Measurements from ENCODE around the gene BMPR1A.

BMPR1A gene

GRCh38 chr10:86872757-86873156 is 116.3 kb downstream of the BMPR1A start:
- Histone ChIP-seq H3K9me2 (replicated peaks; ENCODE audit: low read depth, low read length) (no peaks in the 10 kb centered on the region), H3K4me2 (ENCODE audit: low read depth, low read length, poor library complexity, severe bottlenecking) (no peak overlapping the region), H4K20me1 (ENCODE audit: insufficient read depth, low read length, poor library complexity, severe bottlenecking) (no peaks in the 10 kb centered on the region), H3K4me1 (ENCODE audit: insufficient read depth, low read length, poor library complexity, severe bottlenecking) (peaks cover 21% of the 10 kb centered on the region), H3K79me2 (ENCODE audit: insufficient read depth, low read length) (no peaks in the 10 kb centered on the region), H3F3A (ENCODE audit: low read depth) (no peaks in the 10 kb centered on the region), H2AFZ (ENCODE audit: low read length) (no peak overlapping the region), H3K36me3 (ENCODE audit: insufficient read depth, low read length) (no peaks in the 10 kb centered on the region), H3K9ac (ENCODE audit: low read depth, low read length, poor library complexity, severe bottlenecking) (no peak overlapping the region), H3K4me3 (ENCODE audit: low read length, poor library complexity, severe bottlenecking) (no peak overlapping the region), H3K27me3 (ENCODE audit: insufficient read depth, low read length, poor library complexity, severe bottlenecking) (no peaks in the 10 kb centered on the region), H3K9me3 (ENCODE audit: insufficient read depth, low read depth, low read length) (no peaks in the 10 kb centered on the region)
- TF ChIP-seq EZH2phosphoT487 (IDR thresholded peaks at IDR 0.05; ENCODE audit: borderline replicate concordance), result no peak
- TF ChIP-seq, protein P1, sequence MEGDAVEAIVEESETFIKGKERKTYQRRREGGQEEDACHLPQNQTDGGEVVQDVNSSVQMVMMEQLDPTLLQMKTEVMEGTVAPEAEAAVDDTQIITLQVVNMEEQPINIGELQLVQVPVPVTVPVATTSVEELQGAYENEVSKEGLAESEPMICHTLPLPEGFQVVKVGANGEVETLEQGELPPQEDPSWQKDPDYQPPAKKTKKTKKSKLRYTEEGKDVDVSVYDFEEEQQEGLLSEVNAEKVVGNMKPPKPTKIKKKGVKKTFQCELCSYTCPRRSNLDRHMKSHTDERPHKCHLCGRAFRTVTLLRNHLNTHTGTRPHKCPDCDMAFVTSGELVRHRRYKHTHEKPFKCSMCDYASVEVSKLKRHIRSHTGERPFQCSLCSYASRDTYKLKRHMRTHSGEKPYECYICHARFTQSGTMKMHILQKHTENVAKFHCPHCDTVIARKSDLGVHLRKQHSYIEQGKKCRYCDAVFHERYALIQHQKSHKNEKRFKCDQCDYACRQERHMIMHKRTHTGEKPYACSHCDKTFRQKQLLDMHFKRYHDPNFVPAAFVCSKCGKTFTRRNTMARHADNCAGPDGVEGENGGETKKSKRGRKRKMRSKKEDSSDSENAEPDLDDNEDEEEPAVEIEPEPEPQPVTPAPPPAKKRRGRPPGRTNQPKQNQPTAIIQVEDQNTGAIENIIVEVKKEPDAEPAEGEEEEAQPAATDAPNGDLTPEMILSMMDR (conservative IDR thresholded peaks at IDR 0.05; ENCODE audit: low read length), result no peak

- Histone ChIP-seq H3K9me3 (ENCODE audit: insufficient read depth, low read depth, low read length) (no peaks in the 10 kb centered on the region), H3K36me3 (ENCODE audit: insufficient read depth, low read length) (no peaks in the 10 kb centered on the region), H3K4me1 (ENCODE audit: insufficient read depth, low read length, poor library complexity, severe bottlenecking) (peaks cover 37% of the 10 kb centered on the region), H3K9ac (ENCODE audit: low read depth, low read length, poor library complexity, severe bottlenecking) (no peak overlapping the region), H4K20me1 (ENCODE audit: insufficient read depth, low read length, poor library complexity, severe bottlenecking) (no peaks in the 10 kb centered on the region), H3K4me2 (ENCODE audit: low read depth, low read length, poor library complexity, severe bottlenecking) (peak overlapping the region; percentile 40), H3K27me3 (ENCODE audit: insufficient read depth, low read length, poor library complexity, severe bottlenecking) (no peaks in the 10 kb centered on the region), H2AFZ (ENCODE audit: low read length) (no peak overlapping the region), H3K9me2 (replicated peaks; ENCODE audit: low read depth, low read length) (no peaks in the 10 kb centered on the region), H3K4me3 (ENCODE audit: low read length, poor library complexity, severe bottlenecking) (no peak overlapping the region), H3K79me2 (ENCODE audit: insufficient read depth, low read length) (no peaks in the 10 kb centered on the region), H3F3A (ENCODE audit: low read depth) (no peaks in the 10 kb centered on the region)
- TF ChIP-seq, protein P1 (conservative IDR thresholded peaks at IDR 0.05; ENCODE audit: low read length), result no peak
- peak; percentile 26; the same call in 1 of the 2 replicates for TF ChIP-seq EZH2phosphoT487 (IDR thresholded peaks at IDR 0.05; ENCODE audit: borderline replicate concordance)
Measured at GRCh38 chr10:86876748-86877147, 120.3 kb downstream of the BMPR1A start.

GRCh38 chr10:86878983-86879713 is 122.7 kb downstream of the BMPR1A start:
- H3K36me3 ChIP-seq (ENCODE audit: insufficient read depth, low read length), result no peaks in the 10 kb centered on the region
- peaks cover 37% of the 10 kb centered on the region for H3K4me1 ChIP-seq (ENCODE audit: insufficient read depth, low read length, poor library complexity, severe bottlenecking)
- no peaks in the 10 kb centered on the region for H3F3A ChIP-seq (ENCODE audit: low read depth)
- H3K79me2 ChIP-seq (ENCODE audit: insufficient read depth, low read length), result no peaks in the 10 kb centered on the region
- H4K20me1 ChIP-seq (ENCODE audit: insufficient read depth, low read length, poor library complexity, severe bottlenecking), result no peaks in the 10 kb centered on the region
- no peak overlapping the region for H3K9ac ChIP-seq (ENCODE audit: low read depth, low read length, poor library complexity, severe bottlenecking)
- H3K9me3 ChIP-seq (ENCODE audit: insufficient read depth, low read depth, low read length), result no peaks in the 10 kb centered on the region
- TF ChIP-seq, protein P1 (conservative IDR thresholded peaks at IDR 0.05; ENCODE audit: low read length), result no peak
- no peak for TF ChIP-seq EZH2phosphoT487 (IDR thresholded peaks at IDR 0.05; ENCODE audit: borderline replicate concordance)
- H3K4me3 ChIP-seq (ENCODE audit: low read length, poor library complexity, severe bottlenecking), result no peak overlapping the region
- no peaks in the 10 kb centered on the region for H3K27me3 ChIP-seq (ENCODE audit: insufficient read depth, low read length, poor library complexity, severe bottlenecking)
- no peaks in the 10 kb centered on the region for H3K9me2 ChIP-seq (replicated peaks; ENCODE audit: low read depth, low read length)
- H2AFZ ChIP-seq (ENCODE audit: low read length), result no peak overlapping the region
- H3K4me2 ChIP-seq (ENCODE audit: low read depth, low read length, poor library complexity, severe bottlenecking), result no peak overlapping the region

Measured in Loucy (cell line).